LNCAP (cell line): Measurements from ENCODE around the gene DYRK2.

Experiments used
- CTCF ChIP-seq: fragments of 450-650 bp; IDR thresholded peaks from 2 replicates; pipeline ENCODE4 v1.5.1; 2017; ENCODE audit warnings: mild to moderate bottlenecking

Gene DYRK2

GRCh38 chr12:67648521-67649260 lies at the start of gene DYRK2:
TSS of gene DYRK2 (plus strand) at chr12:67648745. CDS start at chr12:67649134, 389 bp downstream.
- no peak for TF ChIP-seq CTCF

GRCh38 chr12:67599691-67600090 lies 48.9 kb upstream of the DYRK2 start:
- no peak for TF ChIP-seq CTCF

- no peak for TF ChIP-seq CTCF
Observed at GRCh38 chr12:67601126-67601525, 47.4 kb upstream of the DYRK2 start.

GRCh38 chr12:67609226-67609870 lies 39.2 kb upstream of the DYRK2 start:
- TF ChIP-seq CTCF = no peak

- no peak for TF ChIP-seq CTCF
Observed at GRCh38 chr12:67613040-67613439, 35.5 kb upstream of the DYRK2 start.

- TF ChIP-seq CTCF = no peak
Observed at GRCh38 chr12:67617629-67618028, 30.9 kb upstream of the DYRK2 start.

GRCh38 chr12:67618303-67618702 lies 30.2 kb upstream of the DYRK2 start:
- no peak for TF ChIP-seq CTCF
